Fibroblast of gingiva (primary cell): Measurements from ENCODE around the gene SHC4.

Source experiments
- DNase-seq: peaks from one replicate; pipeline ENCODE4 v3.0.0-alpha.2; 2011; ENCODE audit warnings: low read depth

The SHC4 gene

GRCh38 chr15:48850648-48851047 is 113.1 kb downstream of the SHC4 start:
- DNase-seq, result no peak

- no peak for DNase-seq
Observed at GRCh38 chr15:48845123-48845522, 118.6 kb downstream of the SHC4 start.

- DNase-seq, result no peak
Observed at GRCh38 chr15:48842501-48842900, 121.2 kb downstream of the SHC4 start.

GRCh38 chr15:48834756-48835155 is 129.0 kb downstream of the SHC4 start:
- DNase-seq, result no peak

- DNase-seq, result no peak
Observed at GRCh38 chr15:48833526-48834239, 130.0 kb downstream of the SHC4 start.

- DNase-seq, result no peak
Observed at GRCh38 chr15:48832648-48833047, 131.1 kb downstream of the SHC4 start.

- no peak for DNase-seq
Observed at GRCh38 chr15:48828906-48829305, 134.8 kb downstream of the SHC4 start.

- no peak for DNase-seq
Observed at GRCh38 chr15:48828471-48828870, 135.2 kb downstream of the SHC4 start.

- DNase-seq, result no peak
Observed at GRCh38 chr15:48825075-48825474, 138.6 kb downstream of the SHC4 start.

- DNase-seq, result no peak
Observed at GRCh38 chr15:48823706-48824105, 140.0 kb downstream of the SHC4 start.

- no peak for DNase-seq
Observed at GRCh38 chr15:48823237-48823636, 140.5 kb downstream of the SHC4 start.

GRCh38 chr15:48814286-48814685 is 149.4 kb downstream of the SHC4 start:
- no peak for DNase-seq

- no peak for DNase-seq
Observed at GRCh38 chr15:48811325-48811958, 152.3 kb downstream of the SHC4 start.

- DNase-seq, result peak; percentile 100
Observed at GRCh38 chr15:48810414-48811324, 153.1 kb downstream of the SHC4 start, which contains the start of gene CEP152. Gene CEP152 (minus strand): TSS chr15:48811069. CDS start chr15:48805649, 5,420 bp downstream.

- peak; percentile 26 for DNase-seq
Observed at GRCh38 chr15:48806151-48806550, 157.6 kb downstream of the SHC4 start.

GRCh38 chr15:48805591-48805990 is 158.1 kb downstream of the SHC4 start:
- DNase-seq, result no peak

- no peak for DNase-seq
Observed at GRCh38 chr15:48803877-48804276, 159.8 kb downstream of the SHC4 start.

- DNase-seq, result peak; percentile 75
Observed at GRCh38 chr15:48802867-48803266, 160.9 kb downstream of the SHC4 start.

- no peak for DNase-seq
Observed at GRCh38 chr15:48802257-48802656, 161.5 kb downstream of the SHC4 start.

GRCh38 chr15:48800811-48801455 is 162.8 kb downstream of the SHC4 start:
- peak; percentile 48 for DNase-seq

GRCh38 chr15:48800245-48800644 is 163.5 kb downstream of the SHC4 start:
- DNase-seq, result no peak

GRCh38 chr15:48798319-48798718 is 165.4 kb downstream of the SHC4 start:
- DNase-seq, result no peak
